ENCODE data around the gene NCAPD3. TPM values are rescaled to one million over a fixed set of nuclear protein-coding genes. Genes with fewer than 3 reads are reported as not detected.

The NCAPD3 gene
- total RNA-seq, 4 donors from 2014 or later: 8.0 to 22.2 (median 17.5) TPM

DNA sequence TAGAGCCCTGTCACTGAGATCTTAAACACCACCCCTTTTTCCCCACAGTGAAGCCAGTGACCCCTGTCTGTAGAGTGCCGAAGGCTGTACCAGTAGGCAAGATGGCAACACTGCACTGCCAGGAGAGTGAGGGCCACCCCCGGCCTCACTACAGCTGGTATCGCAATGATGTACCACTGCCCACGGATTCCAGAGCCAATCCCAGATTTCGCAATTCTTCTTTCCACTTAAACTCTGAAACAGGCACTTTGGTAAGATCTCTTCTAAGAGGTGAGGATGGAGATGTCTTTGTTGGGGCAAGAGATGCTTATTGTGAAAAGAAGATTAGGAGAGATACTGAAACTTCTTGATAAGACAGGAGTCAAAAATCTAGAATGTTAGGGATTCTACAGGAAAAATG lies 79.0 kb downstream of the NCAPD3 start:
- TF ChIP-seq POLR2A (IDR thresholded peaks at IDR 0.05) (no peak), CTCF (IDR thresholded peaks at IDR 0.05) (no peak)
- Histone ChIP-seq H3K27me3 (no peaks in the 10 kb centered on the region), H3K9me3 (no peaks in the 10 kb centered on the region), H3K4me1 (peaks cover 0 to 4% (median 1%) of the 10 kb centered on the region in 3 donors), H3K4me3 (no peak overlapping the region), H3K27ac (no peak overlapping the region), H3K36me3 (peaks cover 0 to 45% (median 0%) of the 10 kb centered on the region in 3 donors)
- DNase-seq: no peak
- intact Hi-C loops (cut with DNase I): loop anchor here (5.0 kb wide), 1 partner anchor 92 kb away; no protein-coding TSS in a partner anchor
- 71 to 75% methylated on average over 4 to 5 of the region's 5 CpGs for WGBS, 2 donors

DNA sequence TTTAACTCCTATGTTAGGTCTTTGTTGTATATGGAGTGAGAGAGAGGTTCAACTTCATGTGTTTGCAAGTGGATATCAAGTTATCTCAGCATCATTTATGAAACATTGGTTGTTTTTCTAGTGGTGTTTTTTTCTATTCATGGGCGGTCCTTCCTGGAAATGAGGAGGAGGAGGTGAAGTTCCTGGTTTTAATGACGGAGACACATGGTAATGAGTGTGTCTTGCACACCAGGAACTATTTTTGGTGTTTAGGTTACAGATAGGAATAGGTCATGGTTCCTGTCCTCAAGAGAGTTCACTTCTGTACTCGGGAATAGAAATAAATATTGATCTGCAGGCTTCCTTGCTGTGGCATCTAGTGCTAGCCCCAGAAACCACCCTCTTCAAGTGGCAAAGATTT lies 80.0 kb downstream of the NCAPD3 start:
- no peaks in the 10 kb centered on the region for H3K27me3 ChIP-seq
- 71% methylated on average over 3 of the region's 3 CpGs for WGBS, 2 donors
- TF ChIP-seq POLR2A (IDR thresholded peaks at IDR 0.05) (no peak), CTCF (IDR thresholded peaks at IDR 0.05) (no peak)
- peaks cover 0 to 35% (median 0%) of the 10 kb centered on the region in 3 donors for H3K36me3 ChIP-seq
- intact Hi-C loops (cut with DNase I): loop anchor here (5.0 kb wide), 1 partner anchor 92 kb away; no protein-coding TSS in a partner anchor
- no peak for DNase-seq
- H3K27ac ChIP-seq: no peak overlapping the region
- peaks cover 0 to 9% (median 6%) of the 10 kb centered on the region in 3 donors for H3K4me1 ChIP-seq
- H3K4me3 ChIP-seq: no peak overlapping the region
- no peaks in the 10 kb centered on the region for H3K9me3 ChIP-seq

- no peaks in the 10 kb centered on the region for H3K9me3 ChIP-seq
Observed at GRCh38 chr11:134142536-134142935, 81.2 kb downstream of the NCAPD3 start.

GRCh38 chr11:134140961-134141490 lies 82.7 kb downstream of the NCAPD3 start:
- peaks cover 0 to 19% (median 0%) of the 10 kb centered on the region in 3 donors for H3K36me3 ChIP-seq
- TF ChIP-seq CTCF (IDR thresholded peaks at IDR 0.05): no peak
- TF ChIP-seq POLR2A (IDR thresholded peaks at IDR 0.05): no peak
- no peaks in the 10 kb centered on the region for H3K9me3 ChIP-seq
- peaks cover 0 to 9% (median 6%) of the 10 kb centered on the region in 3 donors for H3K4me1 ChIP-seq
- no peak overlapping the region for H3K4me3 ChIP-seq
- no peak overlapping the region for H3K27ac ChIP-seq
- intact Hi-C loops (cut with DNase I): loop anchor here (5.0 kb wide), 1 partner anchor 89 kb away; no protein-coding TSS in a partner anchor
- DNase-seq: no peak
- 77 to 93% methylated on average over 6 to 7 of the region's 7 CpGs for WGBS, 2 donors
- no peaks in the 10 kb centered on the region for H3K27me3 ChIP-seq

More at GRCh38 chr11:134142536-134142935, 81.2 kb downstream of the NCAPD3 start:
- peaks cover 0 to 9% (median 6%) of the 10 kb centered on the region in 3 donors for H3K4me1 ChIP-seq
- H3K27ac ChIP-seq: no peak overlapping the region
- no peak overlapping the region for H3K4me3 ChIP-seq
- DNase-seq: no peak
- peaks cover 0 to 25% (median 0%) of the 10 kb centered on the region in 3 donors for H3K36me3 ChIP-seq
- no peaks in the 10 kb centered on the region for H3K27me3 ChIP-seq
- intact Hi-C loops (cut with DNase I): loop anchor here (5.0 kb wide), 1 partner anchor 90 kb away; no protein-coding TSS in a partner anchor
- TF ChIP-seq POLR2A (IDR thresholded peaks at IDR 0.05): no peak
- no peak for TF ChIP-seq CTCF (IDR thresholded peaks at IDR 0.05)
- 86 to 91% methylated on average over 6 of the region's 6 CpGs for WGBS, 2 donors

DNA sequence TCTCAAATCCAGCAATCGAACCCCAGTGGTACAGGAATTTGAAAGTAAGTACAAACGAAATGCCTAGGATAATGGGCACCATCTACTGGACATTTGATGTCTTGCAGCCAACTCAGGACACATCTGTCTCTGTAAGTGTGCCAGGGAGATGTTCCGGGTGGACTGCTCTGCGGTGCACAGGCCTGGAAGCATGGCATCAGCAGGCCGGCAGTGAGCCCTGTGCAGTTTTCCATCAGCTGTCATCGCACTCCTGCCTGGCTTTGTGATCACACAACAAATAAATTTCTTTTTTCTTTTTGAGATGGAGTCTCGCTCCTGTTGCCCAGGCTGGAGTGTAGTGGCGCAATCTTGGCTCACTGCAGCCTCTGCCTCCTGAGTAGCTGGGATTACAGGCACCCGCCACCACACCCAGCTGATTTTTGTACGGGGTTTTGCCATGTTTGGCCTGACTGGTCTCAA lies 83.9 kb downstream of the NCAPD3 start:
- WGBS, 2 donors: 41 to 43% methylated on average over 6 to 10 of the region's 10 CpGs
- peaks cover 0 to 10% (median 0%) of the 10 kb centered on the region in 3 donors for H3K36me3 ChIP-seq
- no peak for DNase-seq
- no peaks in the 10 kb centered on the region for H3K27me3 ChIP-seq
- H3K4me1 ChIP-seq: peaks cover 0 to 9% (median 6%) of the 10 kb centered on the region in 3 donors
- no peaks in the 10 kb centered on the region for H3K9me3 ChIP-seq
- peak overlapping the region in 3 of 4 donors; percentile 42 to 59 (median 55) for H3K27ac ChIP-seq
- intact Hi-C loops (cut with DNase I): loop anchor here (5.0 kb wide), 1 partner anchor 88 kb away; no protein-coding TSS in a partner anchor
- no peak for TF ChIP-seq POLR2A (IDR thresholded peaks at IDR 0.05)
- peak; percentile 46 to 81 (median 73) for TF ChIP-seq CTCF (IDR thresholded peaks at IDR 0.05)
- no peak overlapping the region for H3K4me3 ChIP-seq

Measured in esophagus squamous epithelium (tissue), 5 donors.